NCI-H1694 (cell line): ENCODE data around the gene HAGH.
"Not testable (repeated sequence)": the region's sequence is repeated elsewhere in the genome, so short reads cannot be mapped to it uniquely, and the experiment has no call there.

ENCODE experiments used
- DNase-seq: peaks from one replicate; lab custom pipeline; 2025; lab: John Stamatoyannopoulos, UW

The HAGH gene

DNA sequence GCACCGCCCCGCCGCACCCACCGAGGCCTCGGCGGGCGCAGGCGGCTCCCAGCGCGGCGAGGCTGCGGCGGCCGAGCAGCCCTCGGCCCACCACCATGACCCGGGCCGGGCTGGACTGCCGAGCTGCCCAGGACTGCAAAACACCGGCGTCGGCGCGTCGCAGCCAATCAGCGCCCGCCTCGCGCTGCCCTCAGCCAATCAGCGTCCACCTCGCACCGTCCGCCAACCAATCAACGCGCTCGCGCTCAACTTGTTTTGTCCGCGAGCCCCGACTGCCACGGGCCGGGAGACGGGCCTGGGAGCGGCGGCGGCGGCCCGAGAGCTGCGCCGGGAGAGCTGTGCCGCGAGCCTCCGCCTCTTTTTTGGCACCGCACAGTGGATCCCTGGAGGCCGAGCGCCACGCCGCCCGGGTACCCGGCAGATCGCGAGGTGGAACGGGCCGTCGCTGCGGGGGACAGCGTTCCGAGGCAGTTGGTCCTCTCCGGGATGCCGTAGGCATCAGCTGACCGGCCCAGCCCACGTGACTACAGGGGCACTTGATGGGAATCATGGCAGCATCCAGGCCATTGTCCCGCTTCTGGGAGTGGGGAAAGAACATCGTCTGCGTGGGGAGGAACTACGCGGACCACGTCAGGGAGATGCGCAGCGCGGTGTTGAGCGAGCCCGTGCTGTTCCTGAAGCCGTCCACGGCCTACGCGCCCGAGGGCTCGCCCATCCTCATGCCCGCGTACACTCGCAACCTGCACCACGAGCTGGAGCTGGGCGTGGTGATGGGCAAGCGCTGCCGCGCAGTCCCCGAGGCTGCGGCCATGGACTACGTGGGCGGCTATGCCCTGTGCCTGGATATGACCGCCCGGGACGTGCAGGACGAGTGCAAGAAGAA lies at the start of gene HAGH, which contains the start of gene FAHD1:
Gene HAGH, minus strand, starts transcription at position 135 of the 883 bp plus-strand sequence. Its CDS starts 38 bp downstream, at position 97.
Gene FAHD1, plus strand, starts transcription at position 516 of the 883 bp plus-strand sequence. Its CDS starts 33 bp downstream, at position 549.
- peak; percentile 64 for DNase-seq

DNA sequence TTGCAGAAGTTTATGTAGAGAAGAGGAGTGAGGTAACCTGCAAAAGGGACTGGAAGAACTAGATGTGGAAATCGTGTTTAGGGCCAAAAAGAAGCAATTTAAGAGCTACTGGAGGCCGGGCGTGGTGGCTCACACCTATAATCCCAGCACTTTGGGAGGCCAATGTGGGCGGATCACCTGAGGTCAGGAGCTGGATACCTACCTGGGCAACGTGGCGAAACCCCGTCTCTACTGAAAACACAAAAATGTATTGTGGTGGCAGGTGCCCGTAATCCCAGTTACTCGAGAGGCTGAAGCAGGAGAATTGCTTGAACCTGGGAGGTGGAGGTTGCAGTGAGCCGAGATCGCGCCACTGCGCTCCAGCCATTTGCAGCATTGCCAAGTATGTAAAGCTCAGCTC lies 49.4 kb upstream of the HAGH start:
- DNase-seq: not testable (repeated sequence)

DNA sequence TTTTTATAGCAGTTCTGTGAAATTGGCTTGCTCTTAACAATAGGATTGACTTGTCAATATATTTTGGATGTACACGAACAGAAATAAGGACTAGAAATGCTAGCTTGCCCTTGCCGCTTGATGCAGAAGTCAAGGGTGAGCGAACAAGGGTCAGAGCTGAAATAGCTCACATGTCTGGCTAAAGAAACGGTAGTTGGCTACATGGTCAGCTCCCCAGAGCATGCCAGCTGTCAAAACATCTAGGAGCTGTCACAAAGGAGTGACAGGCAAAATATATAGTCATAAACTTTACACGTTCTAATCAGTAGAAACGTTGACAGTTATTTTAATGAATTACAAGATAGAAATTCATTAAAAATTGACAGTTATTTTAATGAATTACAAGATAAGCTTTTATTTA lies 48.2 kb upstream of the HAGH start:
- no peak for DNase-seq

DNA sequence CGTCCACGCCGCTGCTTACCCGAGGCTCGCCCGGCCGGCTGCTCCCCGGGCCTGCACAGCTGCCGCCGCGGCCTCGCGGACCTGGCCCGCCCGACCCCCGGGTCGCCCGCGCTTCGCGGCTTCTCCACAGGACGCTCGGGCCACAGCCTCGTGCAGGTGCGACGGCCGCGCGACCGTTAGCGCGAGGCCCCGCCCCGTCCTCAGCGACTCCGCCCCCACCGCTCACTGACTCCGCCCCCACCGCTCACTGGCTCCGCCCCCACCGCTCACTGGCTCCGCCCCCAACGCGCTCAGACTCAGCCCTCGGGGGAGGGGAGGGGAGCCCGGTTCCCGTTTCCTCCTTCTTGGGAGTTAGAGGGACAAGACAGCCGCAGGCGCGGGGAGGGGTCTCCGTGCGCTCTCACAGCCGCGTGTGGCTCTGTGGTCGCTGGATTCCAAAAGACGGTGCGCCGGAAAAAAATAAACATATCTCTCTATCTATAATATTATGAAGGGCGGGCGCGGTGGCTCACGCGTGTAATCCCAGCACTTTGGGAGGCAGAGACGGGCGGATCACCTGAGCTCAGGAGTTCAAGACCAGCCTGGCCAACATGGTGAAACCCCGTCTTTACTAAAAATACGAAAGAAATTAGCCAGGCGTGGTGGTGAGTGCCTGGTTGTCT lies 45.5 kb upstream of the HAGH start, which contains the start of gene MEIOB:
Gene MEIOB, minus strand, starts transcription at position 191 of the 662 bp plus-strand sequence. CDS start 3,989 bp downstream, outside the sequence.
- no peak for DNase-seq

DNA sequence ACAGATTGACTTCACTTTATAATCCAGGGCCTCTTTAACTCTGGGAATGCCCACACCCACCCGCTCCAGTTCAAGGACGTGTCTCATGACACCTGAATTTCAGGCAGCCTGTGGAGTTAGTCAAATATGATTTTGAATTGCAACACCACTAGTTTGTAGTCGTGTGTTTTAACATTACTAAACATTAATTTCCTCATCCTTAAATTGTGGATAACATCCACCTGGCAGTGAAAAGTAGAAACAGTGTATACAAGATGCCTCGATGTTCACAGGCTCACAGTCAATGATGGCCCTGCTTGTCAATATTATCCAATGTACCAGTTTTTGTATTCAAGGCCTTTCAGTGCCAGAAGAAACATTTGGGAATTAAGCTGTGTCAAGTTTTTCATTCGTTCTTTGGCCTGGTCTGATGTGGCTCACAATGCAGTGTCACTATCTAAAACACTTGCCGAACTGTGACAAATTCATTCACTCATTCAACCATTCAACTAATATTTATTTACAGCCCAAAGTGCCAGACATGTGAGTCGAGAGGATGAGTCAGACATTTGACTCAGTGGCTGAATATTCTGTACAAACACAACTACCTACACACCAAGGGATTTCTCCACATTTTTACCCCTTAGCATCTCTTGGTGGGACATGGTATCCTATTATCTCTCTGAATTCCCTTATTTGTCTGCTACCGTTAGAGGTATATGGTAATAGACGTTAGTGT lies 43.9 kb upstream of the HAGH start:
- no peak for DNase-seq

DNA sequence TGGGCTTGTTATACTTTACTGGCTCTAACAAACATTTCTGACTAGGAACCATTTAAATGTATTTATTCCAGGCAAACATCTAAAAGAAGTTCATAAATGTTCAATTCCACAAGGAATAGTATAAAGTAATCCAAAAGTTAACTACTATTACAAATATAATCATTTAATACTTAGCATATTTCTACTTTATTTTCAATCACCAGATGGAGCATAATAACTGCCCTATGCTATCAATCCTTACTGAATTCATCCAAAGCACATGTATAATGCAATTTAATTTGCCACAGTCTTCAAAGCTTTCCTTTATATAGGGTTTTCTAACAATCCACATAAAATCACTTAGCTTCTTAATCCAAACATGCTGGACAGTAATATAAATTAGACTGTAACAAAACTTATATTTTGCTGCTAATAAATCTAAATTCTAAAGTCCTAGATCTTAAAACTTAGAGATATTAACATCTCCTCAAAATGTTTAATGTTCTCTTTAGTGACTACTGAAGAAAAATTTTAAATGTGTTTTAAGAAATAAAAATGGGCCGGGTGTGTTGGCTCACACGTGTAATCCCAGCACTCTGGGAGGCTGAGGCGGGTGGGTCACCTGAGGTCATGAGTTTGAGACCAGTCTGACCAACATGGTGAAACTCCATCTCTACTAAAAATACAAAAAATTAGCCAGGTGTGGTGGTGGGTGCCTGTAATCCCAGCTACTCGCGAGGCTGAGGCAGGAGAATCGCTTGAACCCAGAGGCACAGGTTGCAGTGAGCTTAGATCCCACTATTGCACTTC lies 39.5 kb upstream of the HAGH start:
- DNase-seq: no peak

DNA sequence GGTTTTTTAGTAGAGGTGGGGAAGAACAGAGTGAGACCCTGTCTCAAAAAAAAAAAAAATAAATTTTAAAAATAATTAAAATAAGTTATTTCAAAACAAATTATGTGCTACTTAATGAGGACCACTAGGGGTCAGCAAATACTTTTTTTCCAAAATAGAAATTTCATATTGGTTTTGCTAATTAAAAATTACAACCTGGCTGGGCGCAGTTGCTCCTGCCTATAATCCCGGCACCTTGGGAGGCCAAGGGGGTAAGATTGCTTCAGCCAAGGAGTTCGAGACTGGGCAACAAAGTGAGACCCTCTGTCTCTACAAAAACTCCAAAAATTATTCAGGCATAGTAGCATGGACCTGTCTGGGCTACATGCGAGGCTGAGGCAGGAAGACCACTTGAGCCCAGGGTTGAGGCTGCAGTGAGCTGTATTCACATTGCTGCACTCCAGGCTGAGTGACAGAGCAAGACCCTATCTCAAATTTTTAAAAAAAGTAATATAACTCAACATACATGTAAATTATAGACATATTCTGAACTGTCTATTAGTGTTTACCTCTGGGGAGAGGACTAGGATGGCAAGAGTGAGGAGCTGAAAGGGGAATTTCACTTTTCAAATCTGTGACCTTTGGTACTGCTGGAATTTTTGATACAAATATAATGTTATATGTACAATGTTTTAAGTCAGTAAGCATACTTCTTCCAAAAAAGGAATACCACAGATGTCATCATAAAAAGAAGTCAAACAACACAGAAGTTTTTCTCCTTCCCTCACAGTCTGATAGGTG lies 37.2 kb upstream of the HAGH start:
- DNase-seq: peak; percentile 11

DNA sequence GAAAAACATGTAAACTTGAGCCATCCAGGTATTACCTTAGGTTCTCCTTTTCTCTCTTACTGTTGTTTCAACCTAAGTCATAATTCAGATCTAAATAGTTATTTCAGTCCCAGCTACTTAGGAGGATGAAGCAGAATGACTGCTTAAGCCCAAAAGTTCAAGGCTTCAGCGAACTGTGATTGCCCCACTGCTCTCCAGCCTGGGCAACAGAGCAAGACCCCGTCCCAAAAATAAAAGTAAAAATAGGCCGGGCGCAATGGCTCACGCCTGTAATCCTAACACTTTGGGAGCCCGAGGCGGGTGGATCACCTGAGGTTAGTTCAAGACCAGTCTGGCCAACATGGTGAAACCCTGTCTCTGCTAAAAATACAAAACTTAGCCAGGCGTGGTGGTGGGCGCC lies 35.8 kb upstream of the HAGH start:
- no peak for DNase-seq

DNA sequence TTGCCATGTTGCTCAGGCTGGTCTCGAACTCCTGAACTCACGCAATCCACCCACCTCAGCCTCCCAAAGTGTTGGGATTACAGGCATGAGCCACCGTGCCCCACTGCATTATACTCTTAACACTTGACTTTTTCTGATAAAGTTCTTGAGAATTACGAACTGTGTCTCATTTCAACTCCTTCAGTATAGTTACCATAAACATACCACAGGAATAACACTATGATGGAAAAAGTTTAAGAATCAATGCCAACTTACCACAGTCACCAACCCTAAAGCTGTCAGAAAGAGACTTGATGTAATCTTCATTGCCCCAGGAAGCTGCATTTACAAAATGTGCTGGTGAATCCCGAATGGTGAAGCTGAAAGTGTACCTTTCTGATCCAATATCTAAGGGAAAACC lies 35.1 kb upstream of the HAGH start:
- DNase-seq: no peak

DNA sequence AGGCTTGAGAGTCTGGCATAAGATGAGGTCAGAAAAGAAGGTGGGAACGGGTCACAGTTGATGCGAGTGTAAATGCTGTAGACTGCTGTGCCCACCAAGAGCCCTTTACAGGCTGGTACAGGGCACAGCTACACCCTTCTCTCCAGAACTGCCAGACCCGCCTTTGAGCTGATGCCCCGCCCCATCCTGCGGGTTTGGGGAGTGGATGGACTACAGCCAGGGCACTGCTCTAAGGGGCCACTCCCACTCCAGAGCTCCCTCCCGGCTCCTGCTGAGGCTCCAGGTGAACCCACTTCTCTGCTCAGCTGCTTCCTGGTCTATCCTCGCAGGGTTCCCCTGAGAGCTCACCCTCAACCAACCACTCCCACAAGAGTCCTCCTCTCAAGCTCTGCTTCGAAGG lies 33.0 kb upstream of the HAGH start:
- DNase-seq: no peak

DNA sequence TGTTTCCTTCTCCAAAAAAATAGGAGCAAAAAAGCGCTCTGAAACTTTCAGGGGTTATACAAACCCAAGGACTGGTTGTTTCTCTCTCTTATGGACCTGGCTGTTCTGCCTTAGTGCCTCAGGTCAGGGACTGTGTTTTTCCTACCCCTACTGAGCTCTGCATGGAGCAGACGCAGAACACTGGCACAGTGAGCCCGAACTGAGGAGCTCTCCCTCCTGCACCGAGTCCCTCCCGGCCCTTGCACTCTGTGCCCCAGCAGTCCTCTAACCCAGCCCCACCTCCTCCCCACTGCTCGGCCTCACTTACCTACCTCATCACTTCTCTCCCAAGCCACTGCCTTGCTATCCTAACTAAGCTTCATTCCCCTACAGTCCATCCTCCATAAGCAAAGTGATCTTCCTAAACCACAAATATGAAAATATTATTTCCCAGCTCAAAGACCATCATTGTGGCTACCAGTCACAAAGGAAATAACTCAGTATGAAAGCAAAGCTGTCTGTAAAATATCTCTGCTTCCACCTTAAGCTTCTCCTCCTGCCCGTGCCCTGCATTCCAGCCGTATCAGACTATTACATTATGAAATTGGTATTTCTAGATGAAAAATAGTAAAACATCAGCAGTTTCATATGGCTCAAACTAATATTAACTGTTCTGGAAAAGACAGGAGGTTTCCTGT lies 31.7 kb upstream of the HAGH start:
- no peak for DNase-seq

DNA sequence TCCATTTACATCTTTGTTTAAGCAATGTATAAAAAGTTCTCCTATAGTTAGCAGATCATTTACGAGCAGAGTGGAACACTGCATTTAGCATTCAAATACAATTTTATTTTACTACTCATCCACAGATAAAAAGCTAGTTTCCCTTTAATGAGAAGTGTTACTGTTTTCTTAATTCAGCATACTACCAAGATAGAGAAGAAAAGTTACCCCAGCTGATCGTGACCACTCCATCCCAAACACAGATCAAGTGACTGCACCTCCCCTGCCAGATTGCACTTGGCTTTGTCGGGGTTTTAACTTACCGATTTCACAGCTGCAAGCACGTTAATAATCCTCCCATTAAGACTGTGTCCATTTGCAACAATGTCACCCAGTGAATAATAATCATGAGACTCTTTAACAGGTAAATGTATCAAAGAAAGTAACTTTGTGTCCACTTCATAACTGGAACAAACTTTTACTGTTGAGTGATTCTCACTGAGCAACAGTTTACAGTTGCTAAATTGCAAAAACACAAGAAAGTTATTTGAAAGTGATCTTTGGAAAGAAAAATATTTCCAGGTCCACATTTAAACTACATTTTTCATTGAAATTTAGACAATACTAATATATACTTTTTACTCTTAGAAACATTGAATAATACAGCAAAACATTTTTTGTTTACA lies 30.9 kb upstream of the HAGH start:
- no peak for DNase-seq

DNA sequence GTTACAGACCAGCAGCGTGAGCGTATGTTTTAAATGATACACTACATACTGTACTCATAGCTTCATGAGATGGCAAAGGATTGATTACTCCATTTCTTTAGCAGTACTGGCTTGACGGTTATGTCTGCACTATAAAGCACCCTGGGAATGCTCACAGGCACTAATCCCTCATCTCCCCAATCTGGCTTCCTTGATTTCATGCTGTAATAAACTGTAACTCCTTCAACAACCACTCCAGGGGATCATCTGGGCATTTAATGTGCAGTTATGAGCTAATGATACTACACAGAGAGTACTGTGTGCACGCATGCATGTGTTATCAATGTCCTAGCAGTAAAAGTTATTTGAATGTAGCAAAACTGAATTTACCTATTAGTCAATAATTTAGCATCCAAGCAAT lies 25.2 kb upstream of the HAGH start:
- no peak for DNase-seq

DNA sequence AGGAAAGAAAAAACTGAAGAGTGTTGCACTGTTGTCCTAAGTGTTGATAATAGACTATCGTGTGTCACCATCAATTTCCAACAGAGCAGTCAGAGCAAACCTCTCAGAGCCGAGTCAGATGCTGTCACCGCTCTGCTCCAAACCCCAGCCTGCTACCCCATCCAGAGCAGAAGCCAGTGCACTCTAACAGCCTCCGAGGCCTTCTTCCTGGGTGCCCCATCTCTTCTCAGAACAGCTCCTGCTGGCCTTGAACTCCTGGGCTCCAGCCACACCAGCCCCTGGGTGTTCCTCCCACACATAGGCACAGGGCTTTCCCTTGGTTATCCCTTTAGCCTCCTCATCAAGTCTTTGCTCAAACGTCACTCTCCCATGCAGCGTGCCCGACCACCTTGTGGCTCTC lies 24.4 kb upstream of the HAGH start:
- no peak for DNase-seq

DNA sequence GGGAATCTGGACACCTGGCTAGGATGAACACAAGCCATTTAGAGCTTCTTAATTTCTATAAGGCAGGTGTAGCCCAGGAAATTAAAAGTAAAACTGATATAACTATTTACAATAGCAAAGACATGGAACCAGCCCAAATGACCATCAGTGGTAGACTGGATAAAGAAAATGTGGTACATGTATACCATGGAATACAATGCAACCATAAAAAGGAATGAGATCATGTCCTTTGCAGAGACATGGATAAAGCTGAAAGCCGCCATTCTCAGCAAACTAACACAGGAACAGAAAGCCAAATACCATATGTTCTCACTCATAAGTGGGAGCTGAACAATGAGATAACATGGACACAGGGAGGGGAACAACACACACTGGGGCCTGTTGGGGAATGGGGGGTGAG lies 19.8 kb upstream of the HAGH start:
- no peak for DNase-seq

DNA sequence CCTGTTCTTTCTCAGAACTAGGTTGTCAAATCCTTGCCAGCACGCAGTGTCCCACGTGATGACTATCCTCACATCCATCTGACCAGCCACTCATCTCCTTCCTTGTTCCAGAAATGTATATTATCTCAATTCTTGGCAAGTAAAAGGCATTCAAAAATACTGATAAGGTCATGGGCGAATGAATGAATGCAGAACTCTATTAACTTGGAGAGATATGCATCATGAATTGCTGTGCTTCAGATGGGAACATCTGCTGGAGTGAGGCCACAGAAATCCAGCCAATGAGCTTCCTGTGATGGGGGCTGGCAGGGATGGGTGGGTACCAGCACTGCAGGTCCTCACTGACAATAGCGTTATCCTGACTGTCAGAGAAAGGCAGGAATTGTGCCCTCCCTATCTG lies 19.4 kb upstream of the HAGH start:
- DNase-seq: no peak

DNA sequence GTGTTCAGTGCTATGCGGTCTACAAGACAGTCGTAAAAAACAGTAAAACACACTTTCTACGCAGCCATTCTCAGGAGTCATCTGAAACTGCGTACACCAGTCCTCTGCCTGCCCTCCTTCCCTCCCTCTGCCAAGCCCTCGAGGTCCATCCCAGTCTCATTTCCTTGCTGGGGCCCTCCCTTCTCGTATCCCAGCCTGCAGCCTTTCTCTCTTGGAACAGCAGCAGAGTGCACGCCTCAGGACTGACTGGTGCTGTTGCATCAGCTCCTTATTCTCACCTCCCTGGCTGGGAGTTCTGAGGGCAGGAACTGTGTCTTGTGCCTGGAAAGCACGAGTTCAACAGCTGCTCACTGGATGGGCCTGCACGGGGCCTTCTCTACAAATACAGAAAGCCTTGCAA lies 12.9 kb upstream of the HAGH start:
- DNase-seq: no peak

DNA sequence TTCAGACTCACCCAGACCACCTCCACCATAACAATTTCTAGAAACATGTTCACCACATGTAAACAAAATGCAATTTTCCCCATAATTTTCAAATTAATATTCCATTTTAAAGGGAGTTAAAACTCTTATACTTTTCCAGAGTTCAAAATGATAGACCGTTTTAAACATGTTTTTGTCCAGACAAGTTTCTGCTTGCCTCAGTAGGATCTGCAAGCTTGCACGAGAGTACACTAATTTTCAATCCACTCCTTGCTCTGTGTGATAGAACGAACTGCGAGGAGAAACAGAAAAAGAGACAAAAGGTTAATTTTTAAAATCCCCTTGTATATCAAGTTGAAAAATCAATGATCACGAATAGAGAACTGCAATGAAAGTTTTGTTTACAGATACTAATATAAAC lies 7.5 kb upstream of the HAGH start:
- DNase-seq: no peak

DNA sequence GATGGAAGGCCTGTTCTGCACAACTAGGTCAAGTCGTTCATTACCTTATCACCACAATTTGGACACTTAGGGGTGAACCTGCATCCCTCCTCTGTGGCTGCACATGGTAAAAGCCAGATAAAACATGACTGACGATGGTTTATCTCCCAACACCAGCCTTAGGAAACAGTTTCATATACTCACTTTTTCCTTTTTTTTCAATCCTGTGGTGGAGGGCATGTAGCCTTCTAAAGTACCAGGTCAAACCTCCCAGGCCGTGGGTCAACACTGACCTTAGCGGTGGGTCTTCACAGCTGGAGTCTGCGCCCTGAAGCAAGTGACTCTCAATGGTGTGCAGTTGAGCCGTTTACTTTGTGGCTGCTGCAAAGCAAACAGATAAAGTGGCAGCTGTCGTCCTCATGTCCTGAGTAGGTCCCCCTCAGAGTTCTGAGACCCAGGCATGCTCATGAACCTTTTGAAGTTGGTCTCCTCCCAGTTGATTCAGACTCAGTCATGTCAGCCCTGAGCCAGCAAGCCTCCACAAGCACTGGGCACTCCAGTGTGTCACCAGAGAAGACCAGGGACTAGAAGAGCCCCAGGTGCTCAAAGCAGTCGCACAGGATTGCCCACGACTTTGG lies 6.3 kb upstream of the HAGH start:
- no peak for DNase-seq
